Measurements from ENCODE around the gene GNA15.

GNA15 gene

GRCh38 chr19:3129112-3129511, 6.7 kb upstream of the GNA15 start:
- no peak overlapping the region for H3K9ac ChIP-seq
- no peaks in the 10 kb centered on the region for H3K27me3 ChIP-seq
- peaks cover 83% of the 10 kb centered on the region for H3K4me1 ChIP-seq
- no peak overlapping the region for H3K4me3 ChIP-seq
- H4K20me1 ChIP-seq, result no peaks in the 10 kb centered on the region
- H3K36me3 ChIP-seq, result no peaks in the 10 kb centered on the region
- TF ChIP-seq Cebpa-rat (IDR thresholded peaks at IDR 0.05), result no peak
- H3K4me2 ChIP-seq, result peak overlapping the region; percentile 97; the same call in 1 of the 2 replicates
- no peaks in the 10 kb centered on the region for H3K9me3 ChIP-seq
- H3K27ac ChIP-seq, result no peak overlapping the region

GRCh38 chr19:3131168-3131567, 4.7 kb upstream of the GNA15 start:
- Histone ChIP-seq H3K9ac (no peak overlapping the region; the same call in 1 of the 2 replicates), H3K4me1 (peaks cover 78% of the 10 kb centered on the region), H3K9me3 (no peaks in the 10 kb centered on the region), H3K36me3 (no peaks in the 10 kb centered on the region), H3K27ac (peak overlapping the region; percentile 98), H4K20me1 (no peaks in the 10 kb centered on the region), H3K4me2 (peak overlapping the region; percentile 97; the same call in 1 of the 2 replicates), H3K27me3 (no peaks in the 10 kb centered on the region), H3K4me3 (no peak overlapping the region)
- no peak for TF ChIP-seq Cebpa-rat (IDR thresholded peaks at IDR 0.05)

- H3K9me3 ChIP-seq, result no peaks in the 10 kb centered on the region
- H3K4me3 ChIP-seq, result peak overlapping the region; percentile 51
- H3K27ac ChIP-seq, result peak overlapping the region; percentile 98
- H3K36me3 ChIP-seq, result peaks cover 1% of the 10 kb centered on the region; the same call in 1 of the 2 replicates
- no peaks in the 10 kb centered on the region for H3K27me3 ChIP-seq
- no peaks in the 10 kb centered on the region for H4K20me1 ChIP-seq
- H3K4me1 ChIP-seq, result peaks cover 78% of the 10 kb centered on the region
- no peak for TF ChIP-seq Cebpa-rat (IDR thresholded peaks at IDR 0.05)
- peak overlapping the region; percentile 82 for H3K9ac ChIP-seq
- peak overlapping the region; percentile 97 for H3K4me2 ChIP-seq
Measured at GRCh38 chr19:3132971-3133792, 2.7 kb upstream of the GNA15 start.

- Histone ChIP-seq H3K9ac (peak overlapping the region; percentile 82), H3K27me3 (no peaks in the 10 kb centered on the region), H3K36me3 (peaks cover 6% of the 10 kb centered on the region), H4K20me1 (no peaks in the 10 kb centered on the region), H3K4me2 (peak overlapping the region; percentile 97), H3K4me3 (peak overlapping the region; percentile 51), H3K27ac (peak overlapping the region; percentile 98), H3K4me1 (peaks cover 82% of the 10 kb centered on the region), H3K9me3 (no peaks in the 10 kb centered on the region)
- no peak for TF ChIP-seq Cebpa-rat (IDR thresholded peaks at IDR 0.05)
Measured at GRCh38 chr19:3133793-3134116, 2.1 kb upstream of the GNA15 start.

- peak overlapping the region; percentile 99 for H3K4me3 ChIP-seq
Measured at GRCh38 chr19:3136684-3137055, 837 bp downstream of the GNA15 start.

GRCh38 chr19:3137119-3137518, 1.3 kb downstream of the GNA15 start:
- no peaks in the 10 kb centered on the region for H3K9me3 ChIP-seq
- H3K27me3 ChIP-seq, result no peaks in the 10 kb centered on the region
- H3K27ac ChIP-seq, result peak overlapping the region; percentile 98
- H4K20me1 ChIP-seq, result no peaks in the 10 kb centered on the region
- peak overlapping the region; percentile 98 for H3K9ac ChIP-seq
- peaks cover 13% of the 10 kb centered on the region for H3K36me3 ChIP-seq
- peak overlapping the region; percentile 87 for H3K4me2 ChIP-seq
- H3K4me3 ChIP-seq, result peak overlapping the region; percentile 99
- peaks cover 82% of the 10 kb centered on the region for H3K4me1 ChIP-seq
- TF ChIP-seq Cebpa-rat (IDR thresholded peaks at IDR 0.05), result no peak

More at GRCh38 chr19:3136684-3137055, 837 bp downstream of the GNA15 start:
- no peak for TF ChIP-seq Cebpa-rat (IDR thresholded peaks at IDR 0.05)
- Histone ChIP-seq H4K20me1 (no peaks in the 10 kb centered on the region), H3K27me3 (no peaks in the 10 kb centered on the region), H3K9me3 (no peaks in the 10 kb centered on the region), H3K4me2 (peak overlapping the region; percentile 87), H3K27ac (peak overlapping the region; percentile 98), H3K36me3 (peaks cover 13% of the 10 kb centered on the region), H3K4me1 (peaks cover 82% of the 10 kb centered on the region), H3K9ac (peak overlapping the region; percentile 98)

- peak overlapping the region; percentile 87 for H3K4me2 ChIP-seq
- no peaks in the 10 kb centered on the region for H3K9me3 ChIP-seq
- H3K9ac ChIP-seq, result peak overlapping the region; percentile 98
- peaks cover 82% of the 10 kb centered on the region for H3K4me1 ChIP-seq
- peaks cover 13% of the 10 kb centered on the region for H3K36me3 ChIP-seq
- TF ChIP-seq Cebpa-rat (IDR thresholded peaks at IDR 0.05), result no peak
- peak overlapping the region; percentile 99 for H3K4me3 ChIP-seq
- H3K27me3 ChIP-seq, result no peaks in the 10 kb centered on the region
- no peaks in the 10 kb centered on the region for H4K20me1 ChIP-seq
- H3K27ac ChIP-seq, result peak overlapping the region; percentile 98
Measured at GRCh38 chr19:3138268-3138667, 2.4 kb downstream of the GNA15 start.

GRCh38 chr19:3140667-3141038, 4.8 kb downstream of the GNA15 start:
- Histone ChIP-seq H3K27ac (peak overlapping the region; percentile 96), H3K4me1 (peaks cover 84% of the 10 kb centered on the region), H3K27me3 (no peaks in the 10 kb centered on the region), H3K9me3 (no peaks in the 10 kb centered on the region), H3K9ac (peak overlapping the region; percentile 81; the same call in 1 of the 2 replicates), H4K20me1 (no peaks in the 10 kb centered on the region), H3K36me3 (peaks cover 13% of the 10 kb centered on the region), H3K4me2 (peak overlapping the region; percentile 94), H3K4me3 (peak overlapping the region; percentile 25; the same call in 1 of the 2 replicates)
- no peak for TF ChIP-seq Cebpa-rat (IDR thresholded peaks at IDR 0.05)

- Histone ChIP-seq H3K27ac (peak overlapping the region; percentile 96), H3K4me2 (peak overlapping the region; percentile 94), H4K20me1 (peaks cover 12% of the 10 kb centered on the region; the same call in 1 of the 2 replicates)
Measured at GRCh38 chr19:3142292-3142670, 6.4 kb downstream of the GNA15 start.

GRCh38 chr19:3142781-3143337, 7.0 kb downstream of the GNA15 start:
- peak overlapping the region; percentile 49; the same call in 1 of the 2 replicates for H3K4me3 ChIP-seq
- TF ChIP-seq Cebpa-rat (IDR thresholded peaks at IDR 0.05), result no peak
- H3K4me1 ChIP-seq, result peaks cover 98% of the 10 kb centered on the region
- H3K27ac ChIP-seq, result peak overlapping the region; percentile 96
- no peaks in the 10 kb centered on the region for H3K27me3 ChIP-seq
- H3K9me3 ChIP-seq, result no peaks in the 10 kb centered on the region
- H4K20me1 ChIP-seq, result peaks cover 12% of the 10 kb centered on the region; the same call in 1 of the 2 replicates
- H3K36me3 ChIP-seq, result peaks cover 30% of the 10 kb centered on the region
- H3K9ac ChIP-seq, result peak overlapping the region; percentile 81; the same call in 1 of the 2 replicates
- H3K4me2 ChIP-seq, result peak overlapping the region; percentile 94

More at GRCh38 chr19:3142292-3142670, 6.4 kb downstream of the GNA15 start:
- Histone ChIP-seq H3K9ac (peak overlapping the region; percentile 81; the same call in 1 of the 2 replicates), H3K27me3 (no peaks in the 10 kb centered on the region), H3K4me3 (peak overlapping the region; percentile 49), H3K9me3 (no peaks in the 10 kb centered on the region), H3K4me1 (peaks cover 98% of the 10 kb centered on the region), H3K36me3 (peaks cover 28% of the 10 kb centered on the region)
- no peak for TF ChIP-seq Cebpa-rat (IDR thresholded peaks at IDR 0.05)
